HG03097 (cell line): ENCODE results near the gene SLC8A1.

Experiments
- ATAC-seq: cut with Tn5 transposase; IDR thresholded peaks from one replicate; pipeline ENCODE4 v1.9.1; 2021; ENCODE audit not compliant: unreplicated experiment, low FRiP score

Gene SLC8A1

GRCh38 chr2:40430776-40431599 lies 20.9 kb downstream of the SLC8A1 start:
- ATAC-seq, result no peak

GRCh38 chr2:40428439-40428838 lies 23.5 kb downstream of the SLC8A1 start:
- ATAC-seq, result no peak

GRCh38 chr2:40421631-40422297 lies 30.1 kb downstream of the SLC8A1 start:
- ATAC-seq, result no peak

GRCh38 chr2:40420478-40420877 lies 31.4 kb downstream of the SLC8A1 start:
- no peak for ATAC-seq

- no peak for ATAC-seq
Observed at GRCh38 chr2:40419364-40419762, 32.5 kb downstream of the SLC8A1 start.

GRCh38 chr2:40418614-40419363 lies 33.1 kb downstream of the SLC8A1 start:
- no peak for ATAC-seq

- ATAC-seq, result no peak
Observed at GRCh38 chr2:40416486-40416885, 35.4 kb downstream of the SLC8A1 start.

GRCh38 chr2:40415391-40415790 lies 36.5 kb downstream of the SLC8A1 start:
- no peak for ATAC-seq

GRCh38 chr2:40412456-40412855 lies 39.4 kb downstream of the SLC8A1 start:
- ATAC-seq, result no peak

GRCh38 chr2:40410695-40411094 lies 41.2 kb downstream of the SLC8A1 start:
- ATAC-seq, result no peak

GRCh38 chr2:40409734-40410133 lies 42.2 kb downstream of the SLC8A1 start:
- ATAC-seq, result no peak

- no peak for ATAC-seq
Observed at GRCh38 chr2:40406485-40407289, 45.2 kb downstream of the SLC8A1 start.

GRCh38 chr2:40405465-40405864 lies 46.4 kb downstream of the SLC8A1 start:
- ATAC-seq, result no peak

GRCh38 chr2:40404517-40404916 lies 47.4 kb downstream of the SLC8A1 start:
- ATAC-seq, result no peak

GRCh38 chr2:40403233-40403836 lies 48.6 kb downstream of the SLC8A1 start:
- ATAC-seq, result no peak

GRCh38 chr2:40401896-40402295 lies 50.0 kb downstream of the SLC8A1 start:
- no peak for ATAC-seq

GRCh38 chr2:40400336-40400953 lies 51.4 kb downstream of the SLC8A1 start:
- no peak for ATAC-seq

GRCh38 chr2:40397765-40398164 lies 54.1 kb downstream of the SLC8A1 start:
- ATAC-seq, result no peak

- ATAC-seq, result no peak
Observed at GRCh38 chr2:40396124-40396523, 55.8 kb downstream of the SLC8A1 start.
